ENCODE measurements around the gene TINAG.

DNA sequence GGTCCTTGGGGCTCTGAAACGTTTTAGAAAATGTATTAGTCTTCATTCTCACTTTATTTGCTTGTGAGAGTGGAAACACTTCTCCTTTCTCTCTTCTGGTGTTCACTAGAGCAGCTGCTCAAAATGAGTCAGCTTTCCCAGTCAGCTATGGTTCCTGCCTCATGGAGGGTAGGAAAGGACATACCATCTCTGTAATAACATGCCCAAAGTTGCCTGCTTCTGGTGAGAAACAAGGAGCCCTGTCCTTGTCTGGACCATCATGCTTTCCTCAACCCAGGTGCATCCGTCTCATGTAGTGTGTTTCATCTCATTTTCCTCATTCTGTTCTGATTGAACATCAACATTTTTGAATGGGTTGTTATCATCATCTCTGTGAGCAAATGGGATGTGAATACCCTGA is 17.1 kb upstream of the TINAG start:
- TF ChIP-seq, protein P1, sequence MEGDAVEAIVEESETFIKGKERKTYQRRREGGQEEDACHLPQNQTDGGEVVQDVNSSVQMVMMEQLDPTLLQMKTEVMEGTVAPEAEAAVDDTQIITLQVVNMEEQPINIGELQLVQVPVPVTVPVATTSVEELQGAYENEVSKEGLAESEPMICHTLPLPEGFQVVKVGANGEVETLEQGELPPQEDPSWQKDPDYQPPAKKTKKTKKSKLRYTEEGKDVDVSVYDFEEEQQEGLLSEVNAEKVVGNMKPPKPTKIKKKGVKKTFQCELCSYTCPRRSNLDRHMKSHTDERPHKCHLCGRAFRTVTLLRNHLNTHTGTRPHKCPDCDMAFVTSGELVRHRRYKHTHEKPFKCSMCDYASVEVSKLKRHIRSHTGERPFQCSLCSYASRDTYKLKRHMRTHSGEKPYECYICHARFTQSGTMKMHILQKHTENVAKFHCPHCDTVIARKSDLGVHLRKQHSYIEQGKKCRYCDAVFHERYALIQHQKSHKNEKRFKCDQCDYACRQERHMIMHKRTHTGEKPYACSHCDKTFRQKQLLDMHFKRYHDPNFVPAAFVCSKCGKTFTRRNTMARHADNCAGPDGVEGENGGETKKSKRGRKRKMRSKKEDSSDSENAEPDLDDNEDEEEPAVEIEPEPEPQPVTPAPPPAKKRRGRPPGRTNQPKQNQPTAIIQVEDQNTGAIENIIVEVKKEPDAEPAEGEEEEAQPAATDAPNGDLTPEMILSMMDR (IDR thresholded peaks at IDR 0.05; ENCODE audit: insufficient read depth, low read length): no peak
- TF ChIP-seq POLR2AphosphoS5 (IDR thresholded peaks at IDR 0.05; ENCODE audit: low read depth) (no peak), GABPA (IDR thresholded peaks at IDR 0.05; ENCODE audit: low read depth) (no peak)
